Endodermal cell (in vitro differentiated cells): ENCODE results near the gene KCNT1. TPM values are rescaled to one million over a fixed set of nuclear protein-coding genes. Genes with fewer than 3 reads are reported as not detected.
A peak's percentile ranks its signal among the peaks of the same experiment; 100 is the strongest.

ENCODE experiments used
- DNase-seq: peaks from one replicate; pipeline ENCODE4 v3.0.0-alpha.2; 2017
- H3K27ac ChIP-seq: 2 replicates; pipeline ENCODE4 v1.5.1; 2013; ENCODE audit warnings: mild to moderate bottlenecking, low read depth, low read length, moderate library complexity
- H3K27me3 ChIP-seq: 2 replicates; pipeline ENCODE4 v1.6.1; 2013; ENCODE audit warnings: mild to moderate bottlenecking, low read length, moderate library complexity; ENCODE audit not compliant: insufficient read depth, control insufficient read depth, poor library complexity, severe bottlenecking
- H3K36me3 ChIP-seq: 2 replicates; pipeline ENCODE4 v1.7.0; 2013; ENCODE audit warnings: mild to moderate bottlenecking, low read length, moderate library complexity; ENCODE audit not compliant: control insufficient read depth, insufficient read depth
- H3K4me1 ChIP-seq: one replicate; pipeline ENCODE4 v1.7.0; 2013; ENCODE audit warnings: low read length; ENCODE audit not compliant: control insufficient read depth, insufficient read depth
- H3K4me3 ChIP-seq: 2 replicates; pipeline ENCODE4 v1.5.1; 2013; ENCODE audit warnings: mild to moderate bottlenecking, low read length, moderate library complexity
- H3K9ac ChIP-seq: 2 replicates; pipeline ENCODE4 v1.6.1; 2013; ENCODE audit warnings: mild to moderate bottlenecking, low read length, moderate library complexity; ENCODE audit not compliant: poor library complexity, severe bottlenecking; ENCODE audit errors: extremely low read depth
- H3K9me3 ChIP-seq: 2 replicates; pipeline ENCODE4 v1.6.1; 2013; ENCODE audit warnings: mild to moderate bottlenecking, low read length, moderate library complexity; ENCODE audit not compliant: control insufficient read depth
- H3K27ac Mint-ChIP-seq: 2 replicates; pipeline ENCODE4 v1.8.0; 2020; ENCODE audit warnings: mixed read lengths
- H3K27me3 Mint-ChIP-seq: 2 replicates; pipeline ENCODE4 v1.8.0; 2021; ENCODE audit warnings: mild to moderate bottlenecking, mixed read lengths; ENCODE audit not compliant: insufficient read depth
- H3K36me3 Mint-ChIP-seq: 2 replicates; pipeline ENCODE4 v1.8.0; 2020; ENCODE audit warnings: low read depth, mixed read lengths
- H3K4me1 Mint-ChIP-seq: 2 replicates; pipeline ENCODE4 v1.8.0; 2020; ENCODE audit warnings: mixed read lengths
- H3K4me3 Mint-ChIP-seq: 2 replicates; pipeline ENCODE4 v1.8.0; 2020; ENCODE audit warnings: mild to moderate bottlenecking, moderate library complexity, mixed read lengths
- H3K9me3 Mint-ChIP-seq: 2 replicates; pipeline ENCODE4 v1.8.0; 2020; ENCODE audit warnings: mild to moderate bottlenecking, mixed read lengths
- WGBS, 2 experiments: methylation state at CpG; one replicate each; pipeline versions ENCODE4 v1.1.5 to v1.1.7; 2013; ENCODE audit warnings: missing lambda C conversion rate in 2 of 2, mixed read lengths in 1 of 2; ENCODE audit not compliant: insufficient coverage in 1 of 2, insufficient read length in 1 of 2; 5-methylcytosine and 5-hydroxymethylcytosine counted together
- total RNA-seq, 2 donors: library from RNA; stranded (reverse); fragmentation: NEBNext Ultra II Directional in 1 of 2; extraction: Animal tissue kit (Norgen Biotek cat#: 25700) in 1 of 2; gene quantifications; 2 replicates in 1 of 2; 3 replicates in 1 of 2; pipeline ENCODE4 v1.2.1, GENCODE V29; 2021
- TF ChIP-seq, protein P1 (sequence below): fragments of 200-600 bp; sonication (generic); conservative IDR thresholded peaks from 2 replicates; pipeline ENCODE4 v1.5.0; 2021; ENCODE audit warnings: antibody characterized with exemption, mild to moderate bottlenecking

Gene KCNT1
- total RNA-seq, 2 donors from 2014 or later, result 0.15 TPM; not detected in 1

DNA sequence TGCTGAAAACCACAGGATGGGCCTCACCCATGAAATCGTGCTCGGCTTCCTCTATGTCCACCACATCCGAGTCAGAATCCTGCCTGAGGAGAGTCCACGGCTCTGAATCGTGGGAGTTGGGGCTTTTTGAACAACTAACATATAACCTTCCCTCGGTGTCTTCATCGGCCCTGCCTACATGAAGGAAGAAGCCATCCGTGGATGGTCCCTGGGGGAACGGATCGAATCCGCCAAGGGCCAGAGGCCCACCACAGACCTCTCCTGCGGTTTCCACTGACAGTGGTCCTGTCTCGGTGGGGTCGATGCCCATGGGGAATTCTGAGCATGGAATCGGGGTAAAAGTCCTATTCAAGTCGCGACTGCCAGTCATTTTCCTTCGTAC lies 120.4 kb downstream of the KCNT1 start:
- Mint-ChIP-seq H3K4me3 (no peak overlapping the region), H3K27me3 (no peaks in the 10 kb centered on the region), H3K9me3 (no peaks in the 10 kb centered on the region), H3K36me3 (peaks cover 84% of the 10 kb centered on the region), H3K4me1 (no peaks in the 10 kb centered on the region), H3K27ac (no peak overlapping the region)
- WGBS, 2 experiments, result 93 to 98% methylated on average over 18 of the region's 18 CpGs
- no peaks in the 10 kb centered on the region for H3K9me3 ChIP-seq
- no peaks in the 10 kb centered on the region for H3K4me1 ChIP-seq
- no peak overlapping the region for H3K4me3 ChIP-seq
- no peaks in the 10 kb centered on the region for H3K27me3 ChIP-seq
- no peak overlapping the region for H3K9ac ChIP-seq
- TF ChIP-seq, protein P1, sequence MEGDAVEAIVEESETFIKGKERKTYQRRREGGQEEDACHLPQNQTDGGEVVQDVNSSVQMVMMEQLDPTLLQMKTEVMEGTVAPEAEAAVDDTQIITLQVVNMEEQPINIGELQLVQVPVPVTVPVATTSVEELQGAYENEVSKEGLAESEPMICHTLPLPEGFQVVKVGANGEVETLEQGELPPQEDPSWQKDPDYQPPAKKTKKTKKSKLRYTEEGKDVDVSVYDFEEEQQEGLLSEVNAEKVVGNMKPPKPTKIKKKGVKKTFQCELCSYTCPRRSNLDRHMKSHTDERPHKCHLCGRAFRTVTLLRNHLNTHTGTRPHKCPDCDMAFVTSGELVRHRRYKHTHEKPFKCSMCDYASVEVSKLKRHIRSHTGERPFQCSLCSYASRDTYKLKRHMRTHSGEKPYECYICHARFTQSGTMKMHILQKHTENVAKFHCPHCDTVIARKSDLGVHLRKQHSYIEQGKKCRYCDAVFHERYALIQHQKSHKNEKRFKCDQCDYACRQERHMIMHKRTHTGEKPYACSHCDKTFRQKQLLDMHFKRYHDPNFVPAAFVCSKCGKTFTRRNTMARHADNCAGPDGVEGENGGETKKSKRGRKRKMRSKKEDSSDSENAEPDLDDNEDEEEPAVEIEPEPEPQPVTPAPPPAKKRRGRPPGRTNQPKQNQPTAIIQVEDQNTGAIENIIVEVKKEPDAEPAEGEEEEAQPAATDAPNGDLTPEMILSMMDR, result no peak
- H3K36me3 ChIP-seq, result peaks cover 78% of the 10 kb centered on the region
- DNase-seq, result no peak
- H3K27ac ChIP-seq, result no peak overlapping the region

DNA sequence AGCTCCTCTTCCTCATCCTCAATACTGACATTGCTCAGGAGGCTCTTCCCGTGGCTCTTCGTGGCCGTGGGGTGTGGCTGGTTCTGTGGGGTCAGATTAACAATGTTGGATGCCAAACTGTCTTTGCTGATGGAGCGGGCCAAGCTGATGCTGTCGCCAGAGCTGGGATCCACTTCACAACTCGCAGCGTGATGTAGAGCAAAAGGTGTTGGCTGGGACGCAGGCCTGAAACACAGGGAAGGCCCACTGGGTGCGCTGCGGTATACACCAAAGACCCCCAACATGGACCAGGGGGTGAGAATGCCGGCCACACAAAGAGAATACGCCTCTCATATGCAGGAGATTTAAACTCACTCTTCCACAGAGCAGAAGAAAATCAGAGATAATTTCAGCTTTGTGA lies 121.1 kb downstream of the KCNT1 start:
- Histone ChIP-seq H3K4me1 (no peaks in the 10 kb centered on the region), H3K9ac (no peak overlapping the region), H3K27me3 (no peaks in the 10 kb centered on the region), H3K36me3 (peaks cover 78% of the 10 kb centered on the region), H3K27ac (no peak overlapping the region), H3K4me3 (no peak overlapping the region), H3K9me3 (no peaks in the 10 kb centered on the region)
- Mint-ChIP-seq H3K27ac (no peak overlapping the region), H3K4me3 (no peak overlapping the region), H3K9me3 (no peaks in the 10 kb centered on the region), H3K27me3 (no peaks in the 10 kb centered on the region), H3K36me3 (peaks cover 82% of the 10 kb centered on the region), H3K4me1 (no peaks in the 10 kb centered on the region)
- WGBS, 2 experiments, result 98 to 99% methylated on average over 9 to 12 of the region's 12 CpGs
- TF ChIP-seq, protein P1, result no peak
- no peak for DNase-seq

DNA sequence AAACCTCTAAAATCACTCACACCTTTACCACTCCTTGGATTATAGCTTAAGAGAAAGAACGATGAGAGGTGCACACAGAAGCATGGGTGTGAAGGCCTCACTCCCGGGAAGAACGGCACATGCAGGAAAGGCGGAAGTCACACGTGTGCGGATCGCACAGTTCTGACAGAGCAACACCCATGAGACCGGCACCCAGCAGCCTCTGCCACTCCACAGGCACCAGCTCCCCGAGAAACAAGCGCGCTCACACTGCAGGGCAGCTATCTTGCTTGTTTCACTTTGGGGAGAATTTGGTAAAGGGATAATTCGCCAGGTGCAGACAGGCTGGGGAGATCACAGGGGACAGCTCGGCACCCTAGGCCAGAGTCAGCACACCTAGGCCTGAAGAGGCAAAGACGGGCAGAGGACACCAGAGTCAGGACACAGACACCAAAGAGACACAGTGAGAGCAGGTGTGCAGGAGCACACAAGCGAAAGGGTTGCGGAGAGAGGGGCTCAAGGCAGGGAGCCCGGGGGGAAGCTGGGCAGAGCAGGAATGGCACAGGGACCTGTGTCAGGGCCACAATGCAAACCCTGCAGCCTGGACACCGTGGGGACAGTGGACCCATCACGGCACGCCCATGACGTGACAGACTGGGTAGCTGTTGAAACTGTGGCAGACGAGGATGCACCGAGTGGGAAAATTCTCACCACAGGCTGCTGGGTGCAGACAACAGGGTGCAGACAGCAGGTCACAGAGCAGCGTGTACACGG lies 123.6 kb downstream of the KCNT1 start:
- Histone ChIP-seq H3K9ac (no peak overlapping the region), H3K36me3 (peaks cover 75% of the 10 kb centered on the region), H3K4me3 (no peak overlapping the region), H3K4me1 (no peaks in the 10 kb centered on the region), H3K27ac (no peak overlapping the region), H3K27me3 (no peaks in the 10 kb centered on the region), H3K9me3 (peaks cover 20% of the 10 kb centered on the region)
- no peaks in the 10 kb centered on the region for H3K4me1 Mint-ChIP-seq
- H3K4me3 Mint-ChIP-seq, result no peak overlapping the region
- H3K36me3 Mint-ChIP-seq, result peaks cover 78% of the 10 kb centered on the region
- TF ChIP-seq, protein P1, result no peak
- WGBS, 2 experiments, result 91 to 94% methylated on average over 17 to 25 of the region's 25 CpGs
- no peak for DNase-seq
- H3K9me3 Mint-ChIP-seq, result no peaks in the 10 kb centered on the region
- peak overlapping the region; percentile 46 for H3K27ac Mint-ChIP-seq
- H3K27me3 Mint-ChIP-seq, result no peaks in the 10 kb centered on the region
